GM10248 (cell line): ENCODE results near the gene ADRB2.

Source experiments
- CTCF ChIA-PET: fragments of 300-600 bp; sonication (Branson Sonifier 250); formaldehyde crosslinking; extraction: SDS; loops from one replicate; lab custom pipeline; 2021; ENCODE audit warnings: antibody characterized with exemption; lab: Yijun Ruan, JAX
- POLR2A ChIA-PET: fragments of 350-650 bp; sonication (Branson Sonifier 250); formaldehyde crosslinking; extraction: SDS; loops from one replicate; lab custom pipeline; 2020; ENCODE audit warnings: antibody characterized with exemption; lab: Yijun Ruan, JAX
- DNase-seq: peaks from one replicate; pipeline ENCODE4 v3.0.0; 2012; ENCODE audit errors: extremely low spot score
- CTCF ChIP-seq: IDR thresholded peaks from 2 replicates; pipeline ENCODE4 v1.5.1; 2012; ENCODE audit warnings: mild to moderate bottlenecking, low read depth; ENCODE audit errors: extremely low read depth, missing control alignments, control extremely low read depth

Gene ADRB2

DNA sequence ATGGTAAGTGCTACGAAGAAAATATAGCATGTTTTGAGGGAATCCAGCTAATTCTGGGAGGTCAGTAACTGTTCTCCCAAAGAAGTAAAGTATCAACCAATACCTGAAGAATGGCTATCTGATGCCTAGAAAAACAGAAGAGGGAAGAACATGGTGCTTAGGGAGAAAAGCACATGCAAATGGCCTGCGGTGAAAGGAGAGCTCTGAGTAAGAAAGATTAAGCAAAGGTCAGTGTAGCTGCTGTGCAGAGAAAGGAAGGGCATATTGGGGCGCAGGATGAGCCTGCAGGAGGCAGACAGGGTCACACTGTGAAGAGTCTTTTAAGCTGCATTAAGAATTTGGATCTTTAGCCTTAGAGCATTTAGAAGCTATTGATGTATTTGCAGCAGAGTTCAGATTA is 11.0 kb downstream of the ADRB2 start:
- CTCF ChIA-PET = interaction anchor here (1.2 to 1.4 kb wide), 2 partner anchors 13 to 104 kb away, joined by 3 to 4 read pairs; no protein-coding TSS in a partner anchor
- TF ChIP-seq CTCF = no peak
- POLR2A ChIA-PET = no interaction called here
- no peak for DNase-seq

- no peak for TF ChIP-seq CTCF
- no peak for DNase-seq
- ChIA-PET POLR2A (no interaction called here), CTCF (interaction anchor here (1.1 to 1.3 kb wide), 5 partner anchors 13 to 105 kb away, joined by 3 to 4 read pairs (median 3); no protein-coding TSS in a partner anchor)
Measured at GRCh38 chr5:148838357-148838756, 11.9 kb downstream of the ADRB2 start.

GRCh38 chr5:148839960-148840359 is 13.5 kb downstream of the ADRB2 start:
- ChIA-PET POLR2A (no interaction called here), CTCF (interaction anchor here (1.2 to 1.3 kb wide), 2 partner anchors 12 to 118 kb away, joined by 3 read pairs; no protein-coding TSS in a partner anchor)
- TF ChIP-seq CTCF = no peak
- no peak for DNase-seq

- no peak for DNase-seq
- ChIA-PET CTCF (interaction anchor here (1.2 to 1.3 kb wide), 2 partner anchors 12 to 117 kb away, joined by 3 read pairs; no protein-coding TSS in a partner anchor), POLR2A (no interaction called here)
- no peak for TF ChIP-seq CTCF
Measured at GRCh38 chr5:148840531-148840930, 14.1 kb downstream of the ADRB2 start.

- ChIA-PET POLR2A (no interaction called here), CTCF (no interaction called here)
- TF ChIP-seq CTCF = no peak
- no peak for DNase-seq
Measured at GRCh38 chr5:148841519-148841918, 15.1 kb downstream of the ADRB2 start.

DNA sequence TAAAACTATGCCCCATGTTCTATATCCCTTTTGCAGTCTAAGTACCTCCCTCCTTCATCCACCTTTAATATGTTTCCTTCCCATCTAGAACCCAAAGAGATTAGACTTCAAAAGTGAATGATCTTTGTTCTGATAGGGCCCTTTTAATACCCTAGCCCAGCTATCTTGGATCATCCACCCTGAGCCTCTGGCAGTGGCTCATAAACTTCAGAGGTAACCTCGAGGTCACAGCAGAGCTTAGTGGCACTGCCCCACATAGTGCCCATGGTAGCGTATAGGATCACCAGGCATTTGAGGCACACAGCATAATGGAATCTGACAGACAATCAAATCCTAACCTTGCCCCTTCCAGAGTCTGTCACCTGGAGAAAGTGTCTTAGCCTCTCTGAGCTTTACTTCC is 15.8 kb downstream of the ADRB2 start:
- DNase-seq = no peak
- TF ChIP-seq CTCF = no peak
- CTCF ChIA-PET = interaction anchor here (0.7 kb wide), 1 partner anchor 14 kb away, joined by 3 read pairs; no protein-coding TSS in a partner anchor
- POLR2A ChIA-PET = no interaction called here
